HG03135 (cell line): ENCODE results near the gene ZNF275.
"Not testable (repeated sequence)": the region's sequence is repeated elsewhere in the genome, so short reads cannot be mapped to it uniquely, and the experiment has no call there.

Experiments
- ATAC-seq: cut with Tn5 transposase; IDR thresholded peaks from one replicate; pipeline ENCODE4 v1.9.1; 2021; ENCODE audit warnings: mild to moderate bottlenecking, moderate library complexity; ENCODE audit not compliant: unreplicated experiment

The ZNF275 gene

GRCh38 chrX:153333821-153334653 lies at the start of gene ZNF275:
ZNF275 (plus strand) TSS chrX:153334153; CDS start chrX:153336680, 2,527 bp downstream.
- peak; percentile 94 for ATAC-seq

GRCh38 chrX:153285678-153286077 lies 48.3 kb upstream of the ZNF275 start:
- not testable (repeated sequence) for ATAC-seq

- not testable (repeated sequence) for ATAC-seq
These were observed 45.1 kb upstream of the ZNF275 start for GRCh38 chrX:153288807-153289206.

GRCh38 chrX:153293485-153294071 lies 40.4 kb upstream of the ZNF275 start:
- not testable (repeated sequence) for ATAC-seq

- no peak for ATAC-seq
These were observed 36.6 kb upstream of the ZNF275 start for GRCh38 chrX:153297376-153297775.

- ATAC-seq: no peak
These were observed 34.1 kb upstream of the ZNF275 start for GRCh38 chrX:153299855-153300254.

- no peak for ATAC-seq
These were observed 32.2 kb upstream of the ZNF275 start for GRCh38 chrX:153301746-153302145.

- no peak for ATAC-seq
These were observed 31.2 kb upstream of the ZNF275 start for GRCh38 chrX:153302796-153303195.

- no peak for ATAC-seq
These were observed 30.4 kb upstream of the ZNF275 start for GRCh38 chrX:153303276-153304262.

GRCh38 chrX:153304988-153305736 lies 28.8 kb upstream of the ZNF275 start:
- no peak for ATAC-seq

GRCh38 chrX:153305972-153306371 lies 28.0 kb upstream of the ZNF275 start:
- ATAC-seq: no peak

GRCh38 chrX:153306527-153307115 lies 27.3 kb upstream of the ZNF275 start:
- no peak for ATAC-seq

- no peak for ATAC-seq
These were observed 26.4 kb upstream of the ZNF275 start for GRCh38 chrX:153307276-153308178.

- ATAC-seq: no peak
These were observed 23.1 kb upstream of the ZNF275 start for GRCh38 chrX:153310901-153311300.

- no peak for ATAC-seq
These were observed 21.9 kb upstream of the ZNF275 start for GRCh38 chrX:153312041-153312440.

GRCh38 chrX:153312842-153313241 lies 21.1 kb upstream of the ZNF275 start:
- no peak for ATAC-seq

GRCh38 chrX:153317306-153317705 lies 16.6 kb upstream of the ZNF275 start:
- no peak for ATAC-seq

- ATAC-seq: no peak
These were observed 15.8 kb upstream of the ZNF275 start for GRCh38 chrX:153317996-153318722.
